T-cell (primary cell): ENCODE measurements around the gene NTM. TPM values are rescaled to one million over a fixed set of nuclear protein-coding genes. Genes with fewer than 3 reads are reported as not detected.

ENCODE experiments used
- ATAC-seq, 4 experiments: fragments of 200-7000 bp in 3 of 4; fragments of 150-1000 bp in 1 of 4; cut with Tn5 transposase; replicated peaks in 1 of 4; 1 replicate in 3 of 4; 2 replicates in 1 of 4; pipeline ENCODE4 v1.10.0; 2021; ENCODE audit warnings: moderate library complexity in 3 of 4, mild to moderate bottlenecking in 2 of 4, moderate number of reproducible peaks in 1 of 4
- CTCF ChIA-PET, 2 donors: fragments of 300-600 bp; sonication (Branson Sonifier 250); formaldehyde crosslinking; loops; one replicate each; lab custom pipeline; 2022; ENCODE audit warnings: antibody characterized with exemption in 2 of 2; lab: Charles Lee
- POLR2A ChIA-PET, 2 donors: fragments of 300-600 bp; sonication (Branson Sonifier 250); formaldehyde crosslinking; loops; one replicate each; lab custom pipeline; 2022; ENCODE audit warnings: antibody characterized with exemption in 2 of 2; lab: Charles Lee
- DNase-seq, 35 experiments: peaks; one replicate each; pipeline versions ENCODE4 v3.0.0 to v3.0.0-alpha.2; 2013 to 2023
- H3K27ac ChIP-seq: one replicate; pipeline ENCODE4 v1.5.1; 2013; ENCODE audit warnings: low read length
- H3K27me3 ChIP-seq, 2 experiments: replicated peaks in 1 of 2; 1 replicate in 1 of 2; 2 replicates in 1 of 2; pipeline versions ENCODE4 v1.6.1 to v1.7.0; 2013; ENCODE audit warnings: low read length in 1 of 2, mixed read lengths in 1 of 2; ENCODE audit not compliant: control insufficient read depth in 2 of 2, insufficient read depth in 2 of 2; ENCODE audit errors: extremely low read depth in 1 of 2
- H3K36me3 ChIP-seq, 2 donors: 1 replicate in 1 of 2; 2 replicates in 1 of 2; pipeline versions ENCODE4 v1.6.1 to v1.7.0; 2013; ENCODE audit warnings: low read length in 1 of 2; ENCODE audit not compliant: control insufficient read depth in 2 of 2, insufficient read depth in 1 of 2; ENCODE audit errors: extremely low read depth in 1 of 2
- H3K4me1 ChIP-seq, 2 experiments: 1 replicate in 1 of 2; 2 replicates in 1 of 2; pipeline versions ENCODE4 v1.6.1 to v1.7.0; 2013; ENCODE audit warnings: low read length in 2 of 2, mixed read lengths in 1 of 2; ENCODE audit not compliant: insufficient read depth in 2 of 2, control insufficient read depth in 1 of 2; ENCODE audit errors: extremely low read depth in 1 of 2
- H3K4me3 ChIP-seq, 2 donors: 1 replicate in 1 of 2; 2 replicates in 1 of 2; pipeline versions ENCODE4 v1.5.1 to v1.7.0; 2013; ENCODE audit warnings: mild to moderate bottlenecking in 2 of 2, low read length in 1 of 2, moderate library complexity in 1 of 2; ENCODE audit not compliant: control insufficient read depth in 1 of 2; ENCODE audit errors: extremely low read depth in 1 of 2
- H3K9me3 ChIP-seq: 2 replicates; pipeline ENCODE4 v1.7.0; 2013
- H3K27ac Mint-ChIP-seq, 2 donors: one replicate each; pipeline ENCODE4 v1.8.0; 2020 to 2021; ENCODE audit warnings: mild to moderate bottlenecking in 2 of 2, mixed read lengths in 2 of 2
- H3K27me3 Mint-ChIP-seq, 2 donors: one replicate each; pipeline ENCODE4 v1.8.0; 2021 to 2022; ENCODE audit warnings: mixed read lengths in 2 of 2
- H3K36me3 Mint-ChIP-seq: one replicate; pipeline ENCODE4 v1.8.0; 2021; ENCODE audit warnings: mixed read lengths
- H3K4me1 Mint-ChIP-seq, 3 donors: one replicate each; pipeline ENCODE4 v1.8.0; 2020 to 2022; ENCODE audit warnings: mixed read lengths in 3 of 3, mild to moderate bottlenecking in 1 of 3
- H3K4me3 Mint-ChIP-seq, 3 donors: one replicate each; pipeline ENCODE4 v1.8.0; 2020 to 2022; ENCODE audit warnings: mild to moderate bottlenecking in 3 of 3, mixed read lengths in 3 of 3, moderate library complexity in 3 of 3
- H3K9me3 Mint-ChIP-seq, 3 donors: one replicate each; pipeline ENCODE4 v1.8.0; 2020 to 2022; ENCODE audit warnings: mixed read lengths in 3 of 3
- WGBS: methylation state at CpG from one replicate; pipeline ENCODE4 v1.1.5; 2013; ENCODE audit warnings: missing lambda C conversion rate; ENCODE audit not compliant: insufficient coverage; 5-methylcytosine and 5-hydroxymethylcytosine counted together
- total RNA-seq, 35 experiments: library from RNA in 6 of 35; stranded (reverse) in 6 of 35; fragments of 120-200 nt in 1 of 35; gene quantifications; one replicate each; pipeline versions ENCODE4 v1.2.1 to v1.2.4 and lab custom pipeline; 2013 to 2026

NTM gene
- total RNA-seq, 5 donors from 2014 or later (not counting 1 experiment from before 2014, with no cell fraction given): not detected

- POLR2A ChIA-PET: no interaction called here
- DNase-seq (no peak), ATAC-seq (no peak)
- Mint-ChIP-seq H3K4me1 (no peaks in the 10 kb centered on the region), H3K27ac (no peak overlapping the region), H3K36me3 (no peaks in the 10 kb centered on the region), H3K27me3 (peaks cover 0 to 3% of the 10 kb centered on the region in 2 donors), H3K4me3 (no peak overlapping the region), H3K9me3 (peaks cover 0 to 10% (median 0%) of the 10 kb centered on the region in 3 donors)
- no peaks in the 10 kb centered on the region for H3K4me1 ChIP-seq
- CTCF ChIA-PET: no interaction called here
- no peak overlapping the region for H3K27ac ChIP-seq
- peaks cover 0 to 3% of the 10 kb centered on the region in 2 experiments for H3K27me3 ChIP-seq
- no peaks in the 10 kb centered on the region for H3K9me3 ChIP-seq
- no peaks in the 10 kb centered on the region for H3K36me3 ChIP-seq
- 100% methylated on average over 1 of the region's 2 CpGs for WGBS
- no peak overlapping the region for H3K4me3 ChIP-seq
Measured at GRCh38 chr11:131957201-131957600, 586.8 kb downstream of the NTM start.

GRCh38 chr11:131957875-131958274 lies 587.5 kb downstream of the NTM start:
- H3K36me3 ChIP-seq: no peaks in the 10 kb centered on the region
- Mint-ChIP-seq H3K27ac (no peak overlapping the region), H3K36me3 (no peaks in the 10 kb centered on the region), H3K27me3 (peaks cover 0 to 3% of the 10 kb centered on the region in 2 donors), H3K4me3 (no peak overlapping the region), H3K4me1 (no peaks in the 10 kb centered on the region), H3K9me3 (peaks cover 0 to 9% (median 0%) of the 10 kb centered on the region in 3 donors)
- ATAC-seq: no peak
- WGBS: 100% methylated on average over 2 of the region's 6 CpGs
- peaks cover 0 to 3% of the 10 kb centered on the region in 2 experiments for H3K27me3 ChIP-seq
- ChIA-PET POLR2A (no interaction called here), CTCF (no interaction called here)
- no peak overlapping the region for H3K4me3 ChIP-seq
- no peak overlapping the region for H3K27ac ChIP-seq
- DNase-seq: no peak
- no peaks in the 10 kb centered on the region for H3K4me1 ChIP-seq
- H3K9me3 ChIP-seq: no peaks in the 10 kb centered on the region

- no peak overlapping the region for H3K27ac Mint-ChIP-seq
- POLR2A ChIA-PET: no interaction called here
- whole genome bisulfite sequencing: 64% methylated on average over 4 of the region's 7 CpGs
Measured at GRCh38 chr11:131962818-131963217, 592.4 kb downstream of the NTM start.

GRCh38 chr11:131964698-131965483 lies 594.5 kb downstream of the NTM start:
- H3K36me3 Mint-ChIP-seq: no peaks in the 10 kb centered on the region
- H3K9me3 Mint-ChIP-seq: peaks cover 0 to 13% (median 3%) of the 10 kb centered on the region in 3 donors
- no peak overlapping the region for H3K27ac Mint-ChIP-seq
- H3K4me1 Mint-ChIP-seq: no peaks in the 10 kb centered on the region
- Histone ChIP-seq H3K36me3 (no peaks in the 10 kb centered on the region), H3K4me3 (no peak overlapping the region), H3K27me3 (no peaks in the 10 kb centered on the region), H3K9me3 (no peaks in the 10 kb centered on the region), H3K27ac (no peak overlapping the region), H3K4me1 (no peaks in the 10 kb centered on the region)
- no peak overlapping the region for H3K4me3 Mint-ChIP-seq
- peaks cover 3 to 4% of the 10 kb centered on the region in 2 donors for H3K27me3 Mint-ChIP-seq
- ChIA-PET POLR2A (no interaction called here), CTCF (no interaction called here)
- ATAC-seq: no peak
- 76% methylated on average over 7 of the region's 9 CpGs for whole genome bisulfite sequencing
- no peak for DNase-seq

More at GRCh38 chr11:131962818-131963217, 592.4 kb downstream of the NTM start:
- H3K27me3 Mint-ChIP-seq: peaks cover 3 to 4% of the 10 kb centered on the region in 2 donors
- H3K4me1 ChIP-seq: no peaks in the 10 kb centered on the region
- H3K36me3 Mint-ChIP-seq: no peaks in the 10 kb centered on the region
- no peak for ATAC-seq
- no peak overlapping the region for H3K4me3 ChIP-seq
- no peak overlapping the region for H3K4me3 Mint-ChIP-seq
- CTCF ChIA-PET: no interaction called here
- no peak for DNase-seq
- no peak overlapping the region for H3K27ac ChIP-seq
- peaks cover 0 to 13% (median 0%) of the 10 kb centered on the region in 3 donors for H3K9me3 Mint-ChIP-seq
- H3K4me1 Mint-ChIP-seq: no peaks in the 10 kb centered on the region
- H3K27me3 ChIP-seq: no peaks in the 10 kb centered on the region
- H3K36me3 ChIP-seq: no peaks in the 10 kb centered on the region
- no peaks in the 10 kb centered on the region for H3K9me3 ChIP-seq

GRCh38 chr11:131965504-131965903 lies 595.1 kb downstream of the NTM start:
- H3K36me3 Mint-ChIP-seq: no peaks in the 10 kb centered on the region
- CTCF ChIA-PET: no interaction called here
- Histone ChIP-seq H3K27ac (no peak overlapping the region), H3K27me3 (no peaks in the 10 kb centered on the region), H3K36me3 (no peaks in the 10 kb centered on the region), H3K9me3 (no peaks in the 10 kb centered on the region), H3K4me1 (no peaks in the 10 kb centered on the region), H3K4me3 (no peak overlapping the region)
- POLR2A ChIA-PET: no interaction called here
- no peak overlapping the region for H3K27ac Mint-ChIP-seq
- DNase-seq (no peak), ATAC-seq (no peak)
- no peaks in the 10 kb centered on the region for H3K4me1 Mint-ChIP-seq
- peaks cover 3 to 13% (median 3%) of the 10 kb centered on the region in 3 donors for H3K9me3 Mint-ChIP-seq
- WGBS: 69% methylated on average over 3 of the region's 3 CpGs
- peaks cover 3 to 6% of the 10 kb centered on the region in 2 donors for H3K27me3 Mint-ChIP-seq
- H3K4me3 Mint-ChIP-seq: no peak overlapping the region

GRCh38 chr11:131966667-131967066 lies 596.3 kb downstream of the NTM start:
- ATAC-seq (no peak), DNase-seq (no peak)
- POLR2A ChIA-PET: no interaction called here
- Mint-ChIP-seq H3K4me1 (no peaks in the 10 kb centered on the region), H3K27ac (no peak overlapping the region), H3K36me3 (no peaks in the 10 kb centered on the region), H3K4me3 (no peak overlapping the region), H3K9me3 (peaks cover 3 to 18% (median 6%) of the 10 kb centered on the region in 3 donors), H3K27me3 (peaks cover 0 to 9% of the 10 kb centered on the region in 2 donors)
- Histone ChIP-seq H3K4me3 (no peak overlapping the region), H3K9me3 (no peaks in the 10 kb centered on the region), H3K27ac (no peak overlapping the region), H3K27me3 (no peaks in the 10 kb centered on the region), H3K4me1 (no peaks in the 10 kb centered on the region), H3K36me3 (no peaks in the 10 kb centered on the region)
- CTCF ChIA-PET: no interaction called here
- 67% methylated on average over 2 of the region's 2 CpGs for WGBS
